H1 (cell line): ENCODE measurements around the gene PLEKHA1.

ENCODE experiments used
- CHD2 ChIP-seq: IDR thresholded peaks from 2 replicates; pipeline ENCODE4 v1.6.1; 2012; ENCODE audit warnings: low read length, improper control_type of control experiment
- JUN ChIP-seq: IDR thresholded peaks from 2 replicates; pipeline ENCODE4 v1.6.1; 2011; ENCODE audit warnings: low read depth, mild to moderate bottlenecking, improper control_type of control experiment, low read length
- JUND ChIP-seq: IDR thresholded peaks from 2 replicates; pipeline ENCODE4 v1.6.1; 2011; ENCODE audit warnings: mild to moderate bottlenecking, improper control_type of control experiment, low read length
- POLR2A ChIP-seq, 2 experiments: IDR thresholded peaks; 1 replicate in 1 of 2; 2 replicates in 1 of 2; pipeline ENCODE4 v1.6.1; 2011; ENCODE audit warnings: low read depth in 2 of 2, low read length in 2 of 2, mild to moderate bottlenecking in 2 of 2; ENCODE audit errors: control extremely low read depth in 1 of 2
- POLR2AphosphoS5 ChIP-seq: IDR thresholded peaks from 2 replicates; pipeline ENCODE4 v1.6.1; 2011; ENCODE audit warnings: low read depth, low read length
- POU5F1 ChIP-seq: IDR thresholded peaks from 2 replicates; pipeline ENCODE4 v1.6.1; 2011; ENCODE audit warnings: low read depth, mild to moderate bottlenecking, low read length, moderate library complexity
- SIN3A ChIP-seq, 2 experiments: IDR thresholded peaks in 1 of 2; conservative IDR thresholded peaks in 1 of 2; 2 replicates each; pipeline ENCODE4 v1.6.1; 2011 to 2012; ENCODE audit warnings: low read length in 2 of 2, improper control_type of control experiment in 1 of 2, low read depth in 1 of 2, mild to moderate bottlenecking in 1 of 2
- TAF7 ChIP-seq: optimal IDR thresholded peaks from 2 replicates; pipeline ENCODE3; 2011; ENCODE audit warnings: low read depth, mild to moderate bottlenecking, inconsistent platforms, low read length, moderate library complexity, borderline replicate concordance
- YY1 ChIP-seq: IDR thresholded peaks from 2 replicates; pipeline ENCODE4 v1.6.1; 2011; ENCODE audit warnings: low read depth, mild to moderate bottlenecking, low read length
- TF ChIP-seq, protein P1 (sequence below): IDR thresholded peaks from 2 replicates; pipeline ENCODE4 v1.6.1; 2012; ENCODE audit warnings: inconsistent platforms
- TF ChIP-seq, protein P2 (sequence below), 3 experiments: IDR thresholded peaks; 1 replicate in 2 of 3; 2 replicates in 1 of 3; pipeline versions ENCODE4 v1.5.1 to v1.6.1; 2011; ENCODE audit warnings: low read length in 3 of 3, mild to moderate bottlenecking in 3 of 3, inconsistent platforms in 2 of 3, low read depth in 1 of 3, moderate library complexity in 1 of 3; ENCODE audit not compliant: insufficient read depth in 1 of 3; ENCODE audit errors: control extremely low read depth in 1 of 3

DNA sequence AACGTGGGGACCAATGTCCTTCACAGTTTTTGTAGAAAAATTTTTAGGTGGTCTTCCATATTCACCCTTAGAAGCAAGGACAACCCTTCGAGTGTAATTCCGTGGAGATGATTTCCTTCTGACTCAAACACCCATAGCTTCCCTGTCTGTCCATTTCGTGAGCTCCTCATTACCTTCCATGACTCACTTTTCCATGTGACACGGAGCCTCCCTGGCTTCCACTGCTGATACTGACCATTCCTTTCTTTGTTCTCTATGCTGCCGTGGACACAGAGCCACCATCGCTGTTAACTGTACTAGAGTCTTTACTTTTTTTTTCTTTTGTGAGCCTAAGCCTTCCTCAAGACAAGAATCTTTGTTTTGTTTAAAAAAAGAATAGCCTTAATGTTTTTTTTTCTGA is 67.5 kb downstream of the PLEKHA1 start:
- TF ChIP-seq JUN, result no peak
- no peak for TF ChIP-seq POU5F1
- no peak for TF ChIP-seq POLR2A (IDR thresholded peaks at IDR 0.05; ENCODE audit: control extremely low read depth in 1 of 2, low read depth in 2 of 2, low read length in 2 of 2)
- TF ChIP-seq, protein P1, sequence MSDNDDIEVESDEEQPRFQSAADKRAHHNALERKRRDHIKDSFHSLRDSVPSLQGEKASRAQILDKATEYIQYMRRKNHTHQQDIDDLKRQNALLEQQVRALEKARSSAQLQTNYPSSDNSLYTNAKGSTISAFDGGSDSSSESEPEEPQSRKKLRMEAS, result no peak
- TF ChIP-seq CHD2, result no peak
- TF ChIP-seq YY1, result no peak
- TF ChIP-seq, protein P2, sequence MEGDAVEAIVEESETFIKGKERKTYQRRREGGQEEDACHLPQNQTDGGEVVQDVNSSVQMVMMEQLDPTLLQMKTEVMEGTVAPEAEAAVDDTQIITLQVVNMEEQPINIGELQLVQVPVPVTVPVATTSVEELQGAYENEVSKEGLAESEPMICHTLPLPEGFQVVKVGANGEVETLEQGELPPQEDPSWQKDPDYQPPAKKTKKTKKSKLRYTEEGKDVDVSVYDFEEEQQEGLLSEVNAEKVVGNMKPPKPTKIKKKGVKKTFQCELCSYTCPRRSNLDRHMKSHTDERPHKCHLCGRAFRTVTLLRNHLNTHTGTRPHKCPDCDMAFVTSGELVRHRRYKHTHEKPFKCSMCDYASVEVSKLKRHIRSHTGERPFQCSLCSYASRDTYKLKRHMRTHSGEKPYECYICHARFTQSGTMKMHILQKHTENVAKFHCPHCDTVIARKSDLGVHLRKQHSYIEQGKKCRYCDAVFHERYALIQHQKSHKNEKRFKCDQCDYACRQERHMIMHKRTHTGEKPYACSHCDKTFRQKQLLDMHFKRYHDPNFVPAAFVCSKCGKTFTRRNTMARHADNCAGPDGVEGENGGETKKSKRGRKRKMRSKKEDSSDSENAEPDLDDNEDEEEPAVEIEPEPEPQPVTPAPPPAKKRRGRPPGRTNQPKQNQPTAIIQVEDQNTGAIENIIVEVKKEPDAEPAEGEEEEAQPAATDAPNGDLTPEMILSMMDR (IDR thresholded peaks at IDR 0.05; ENCODE audit: control extremely low read depth in 1 of 3, insufficient read depth in 1 of 3, low read depth in 1 of 3, low read length in 3 of 3), result no peak
- no peak for TF ChIP-seq POLR2AphosphoS5
- TF ChIP-seq JUND, result no peak
- TF ChIP-seq SIN3A (conservative IDR thresholded peaks at IDR 0.05 in 1 of 2, IDR thresholded peaks at IDR 0.05 in 1 of 2; ENCODE audit: low read depth in 1 of 2, low read length in 2 of 2), result no peak
- no peak for TF ChIP-seq TAF7
